ENCODE results near the gene ABHD12. TPM values are rescaled to one million over a fixed set of nuclear protein-coding genes. Genes with fewer than 3 reads are reported as not detected.

The ABHD12 gene
- total and polyA plus RNA-seq, 2 donors (not counting 3 experiments of a cell fraction or from before 2014, with no cell fraction given) = 19.2 to 36.0 TPM

- FAIRE-seq (no peak), DNase-seq (ENCODE audit: low read depth, low spot score) (no peak)
- Histone ChIP-seq H2AFZ (ENCODE audit: low read depth, low read length) (no peak overlapping the region), H3K36me3 (ENCODE audit: control insufficient read depth in 2 of 2, extremely low read depth in 1 of 2, insufficient read depth in 2 of 2, low read length in 2 of 2) (no peaks in the 10 kb centered on the region), H3K27me3 (ENCODE audit: control insufficient read depth in 2 of 2, insufficient read depth in 2 of 2, low read length in 2 of 2) (no peaks in the 10 kb centered on the region), H4K20me1 (replicated peaks; ENCODE audit: control insufficient read depth, extremely low read depth, insufficient read depth, low read length) (no peaks in the 10 kb centered on the region), H3K4me3 (replicated peaks in 1 of 3; ENCODE audit: insufficient read depth in 1 of 3, low read depth in 1 of 3, low read length in 3 of 3) (no peak overlapping the region), H3K27ac (ENCODE audit: insufficient read depth, low read depth, low read length) (no peak overlapping the region), H3K79me2 (ENCODE audit: control insufficient read depth, insufficient read depth, low read length) (peaks cover 15% of the 10 kb centered on the region), H3K9me1 (replicated peaks; ENCODE audit: control insufficient read depth, extremely low read depth, insufficient read depth, low read length) (no peaks in the 10 kb centered on the region), H3K9ac (replicated peaks; ENCODE audit: extremely low read depth, insufficient read depth, low read length) (no peak overlapping the region), H3K9me3 (replicated peaks; ENCODE audit: control insufficient read depth, insufficient read depth, low read length) (no peaks in the 10 kb centered on the region), H3K4me2 (ENCODE audit: insufficient read depth, low read length) (no peak overlapping the region), H3K4me1 (ENCODE audit: control insufficient read depth, extremely low read depth, insufficient read depth, low read length) (no peaks in the 10 kb centered on the region)
- ChIA-PET POLR2A (no interaction called here), CTCF (interaction anchor here (1.3 to 6.4 kb wide), 2 partner anchors 11 to 59 kb away, joined by 3 to 65 read pairs; no protein-coding TSS in a partner anchor)
- intact Hi-C loops (cut with micrococcal nuclease) = no loop called here
- TF ChIP-seq JUN (IDR thresholded peaks at IDR 0.05; ENCODE audit: borderline replicate concordance, insufficient read depth, insufficient read length, low read depth) (no peak), MYC (IDR thresholded peaks at IDR 0.05; ENCODE audit: low read depth, low read length) (no peak), FOS (IDR thresholded peaks at IDR 0.05; ENCODE audit: borderline replicate concordance, insufficient read depth, low read length) (no peak), POLR2AphosphoS5 (IDR thresholded peaks at IDR 0.05; ENCODE audit: insufficient read depth, low read depth, low read length) (no peak), MAX (IDR thresholded peaks at IDR 0.05; ENCODE audit: insufficient read depth, insufficient read length) (no peak), CTCF (IDR thresholded peaks at IDR 0.05; ENCODE audit: extremely low read depth in 1 of 2, insufficient read depth in 1 of 2, low read depth in 1 of 2, low read length in 2 of 2) (no peak), EZH2 (IDR thresholded peaks at IDR 0.05; ENCODE audit: borderline replicate concordance, low read depth, low read length, severe bottlenecking) (no peak), GATA2 (IDR thresholded peaks at IDR 0.05; ENCODE audit: insufficient read depth, insufficient read length, low read depth, low read length) (no peak), POLR2A (IDR thresholded peaks at IDR 0.05; ENCODE audit: low read depth, low read length) (no peak)
- dilution Hi-C loops (cut with MboI; ENCODE audit: extremely low pct_ligation_motif_present, low sequenced_read_pairs) = no loop called here
- no TSS peak for BruUV-seq (replicated peaks)
These were observed 52.3 kb downstream of the ABHD12 start for GRCh38 chr20:25338112-25339023.
